MCF 10A (cell line): ENCODE measurements around the gene CCM2. TPM values are rescaled to one million over a fixed set of nuclear protein-coding genes. Genes with fewer than 3 reads are reported as not detected.

ENCODE experiments used
- BruUV-seq: library from RNA; stranded (reverse); fragments of 400-500 nt; replicated peaks from 2 replicates; lab custom pipeline; 2021; lab: Mats Ljungman, UMichigan
- CTCF ChIA-PET: fragments of 300-600 bp; sonication (Branson Sonifier 250); formaldehyde crosslinking; extraction: SDS; loops from one replicate; lab custom pipeline; 2021; ENCODE audit warnings: antibody characterized with exemption, inconsistent platforms; lab: Yijun Ruan, JAX
- POLR2A ChIA-PET: fragments of 300-600, 350-650 bp; sonication (Branson Sonifier 250); formaldehyde crosslinking; extraction: SDS; loops from one replicate; lab custom pipeline; 2020; ENCODE audit warnings: antibody characterized with exemption, inconsistent platforms; lab: Yijun Ruan, JAX
- DNase-seq: peaks from one replicate; pipeline ENCODE4 v3.0.0-alpha.2; 2018; ENCODE audit not compliant: unreplicated experiment
- H3K27ac Mint-ChIP-seq: one replicate; pipeline ENCODE4 v1.8.0; 2022; ENCODE audit warnings: mild to moderate bottlenecking, low read depth, mixed read lengths; ENCODE audit not compliant: unreplicated experiment
- H3K27me3 Mint-ChIP-seq: one replicate; pipeline ENCODE4 v1.8.0; 2022; ENCODE audit warnings: mixed read lengths; ENCODE audit not compliant: insufficient read depth, unreplicated experiment
- H3K36me3 Mint-ChIP-seq: one replicate; pipeline ENCODE4 v1.8.0; 2022; ENCODE audit warnings: mild to moderate bottlenecking, moderate library complexity, mixed read lengths; ENCODE audit not compliant: insufficient read depth, unreplicated experiment
- H3K4me1 Mint-ChIP-seq: one replicate; pipeline ENCODE4 v1.8.0; 2022; ENCODE audit warnings: mixed read lengths; ENCODE audit not compliant: insufficient read depth, unreplicated experiment
- H3K4me3 Mint-ChIP-seq: one replicate; pipeline ENCODE4 v1.8.0; 2022; ENCODE audit warnings: mild to moderate bottlenecking, moderate library complexity, mixed read lengths; ENCODE audit not compliant: unreplicated experiment
- H3K9me3 Mint-ChIP-seq: one replicate; pipeline ENCODE4 v1.8.0; 2022; ENCODE audit warnings: mixed read lengths; ENCODE audit not compliant: unreplicated experiment
- CTCF ChIP-seq: fragments of 200-600 bp; IDR thresholded peaks from one replicate; pipeline ENCODE4 v1.8.0; 2022; ENCODE audit warnings: antibody characterized with exemption, mild to moderate bottlenecking; ENCODE audit not compliant: unreplicated experiment
- intact Hi-C: fragments of 100-400 bp; cut with micrococcal nuclease; formaldehyde crosslinking; loops from 2 replicates; pipeline ENCODE4 v1.14.1; 2022
- total RNA-seq: library from RNA; stranded (reverse); gene quantifications from 2 replicates; pipeline ENCODE4 v1.2.3, GENCODE V29; 2022

CCM2 gene
- total RNA-seq, 1 experiment from 2014 or later, result 36.2 TPM

DNA sequence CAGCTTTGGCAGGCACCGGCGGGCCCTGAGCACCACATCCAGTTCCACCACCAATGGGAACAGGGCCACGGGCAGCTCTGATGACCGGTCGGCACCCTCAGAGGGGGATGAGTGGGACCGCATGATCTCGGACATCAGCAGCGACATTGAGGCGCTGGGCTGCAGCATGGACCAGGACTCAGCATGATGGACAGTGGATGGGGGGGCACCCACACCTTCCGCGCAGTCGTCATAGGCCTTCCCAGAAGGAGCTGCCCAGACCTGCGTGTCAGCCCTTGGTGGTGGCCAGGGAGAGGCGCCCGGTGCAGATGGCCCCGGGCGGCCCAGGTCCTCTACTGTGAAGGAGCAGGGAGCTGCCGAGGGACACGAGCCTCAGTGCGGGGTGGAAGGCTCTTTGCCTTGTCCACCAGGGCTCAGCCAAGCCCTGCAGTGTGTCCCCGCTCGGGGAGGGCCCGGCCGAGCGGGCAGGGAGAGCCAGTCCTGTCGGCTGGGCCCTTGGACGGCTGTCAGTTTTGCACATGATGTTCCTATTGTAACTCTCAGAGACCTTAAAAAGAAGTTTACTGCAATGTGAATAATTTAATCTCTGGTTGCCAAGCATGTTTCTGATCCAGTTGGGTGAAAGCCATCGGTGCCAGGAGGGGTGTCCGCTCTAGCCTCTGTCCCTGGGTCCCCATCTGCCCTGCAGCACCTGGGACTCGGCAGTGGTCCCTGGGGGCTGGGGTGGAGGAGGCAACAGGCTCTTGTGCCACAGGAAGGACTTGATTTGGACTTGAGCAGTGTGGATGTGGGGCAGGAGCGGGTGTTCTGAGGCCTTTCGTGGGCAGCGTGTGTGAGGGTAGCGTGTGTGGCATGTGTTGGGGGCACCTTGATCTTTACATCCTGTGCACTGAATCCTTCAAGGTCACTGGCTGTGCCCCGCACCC is 76.1 kb downstream of the CCM2 start:
- H3K36me3 Mint-ChIP-seq, result peaks cover 33% of the 10 kb centered on the region
- H3K9me3 Mint-ChIP-seq, result no peaks in the 10 kb centered on the region
- no peaks in the 10 kb centered on the region for H3K27me3 Mint-ChIP-seq
- no TSS peak for BruUV-seq
- peaks cover 21% of the 10 kb centered on the region for H3K4me1 Mint-ChIP-seq
- ChIA-PET POLR2A (interaction anchor here (0.6 kb wide), 1 partner anchor 572 kb away, joined by 3 read pairs; no protein-coding TSS in a partner anchor), CTCF (no interaction called here)
- TF ChIP-seq CTCF, result no peak
- no peak for DNase-seq
- intact Hi-C loops, result no loop called here
- no peak overlapping the region for H3K27ac Mint-ChIP-seq
- H3K4me3 Mint-ChIP-seq, result no peak overlapping the region

DNA sequence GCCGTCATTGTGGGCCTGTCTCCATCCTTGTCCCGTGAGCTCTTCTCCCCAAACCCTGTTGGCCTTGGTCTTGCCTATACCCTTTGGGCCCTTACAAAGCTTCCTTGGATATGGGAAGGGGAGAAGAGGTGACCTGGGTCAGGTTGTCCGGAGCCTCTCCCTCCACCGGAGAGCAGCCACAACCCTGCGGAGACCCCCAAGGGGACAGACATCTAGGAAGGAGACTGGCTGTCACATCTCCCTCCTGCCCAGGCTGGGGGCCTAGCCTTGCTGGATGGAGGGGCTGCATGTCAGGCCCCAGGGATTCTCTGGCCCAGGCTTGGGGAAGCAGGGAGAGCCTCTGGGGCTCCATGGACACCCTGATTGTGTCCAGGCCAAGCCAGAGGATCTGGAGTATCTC is 76.9 kb downstream of the CCM2 start:
- intact Hi-C loops, result no loop called here
- no TSS peak for BruUV-seq
- peaks cover 17% of the 10 kb centered on the region for H3K4me1 Mint-ChIP-seq
- CTCF ChIA-PET, result no interaction called here
- no peaks in the 10 kb centered on the region for H3K27me3 Mint-ChIP-seq
- H3K27ac Mint-ChIP-seq, result no peak overlapping the region
- H3K9me3 Mint-ChIP-seq, result no peaks in the 10 kb centered on the region
- H3K4me3 Mint-ChIP-seq, result no peak overlapping the region
- no peak for DNase-seq
- TF ChIP-seq CTCF, result no peak
- POLR2A ChIA-PET, result no interaction called here
- peaks cover 29% of the 10 kb centered on the region for H3K36me3 Mint-ChIP-seq

DNA sequence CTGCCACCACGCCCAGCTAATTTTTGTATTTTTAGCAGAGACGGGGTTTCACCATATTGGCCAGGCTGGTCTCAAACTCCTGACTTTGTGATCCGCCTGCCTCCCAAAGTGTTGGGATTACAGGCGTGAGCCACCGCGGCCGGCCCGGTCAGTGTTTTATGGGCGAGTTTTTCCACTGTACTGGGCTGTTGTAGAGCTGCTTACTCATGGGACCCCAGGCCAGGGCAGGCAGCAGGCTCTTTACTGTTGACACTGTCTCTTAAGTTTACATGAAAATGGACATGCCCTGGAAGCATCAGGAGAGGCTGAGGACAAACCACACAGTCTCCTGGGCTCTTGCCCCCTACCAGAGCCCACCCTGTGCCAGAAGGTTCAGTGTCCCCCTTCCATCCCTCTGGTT is 77.6 kb downstream of the CCM2 start:
- CTCF ChIA-PET, result interaction anchor here (0.9 kb wide), 1 partner anchor 15 kb away, joined by 3 read pairs; no protein-coding TSS in a partner anchor

More for the DNA sequence above, 77.6 kb downstream of the CCM2 start:
- peaks cover 15% of the 10 kb centered on the region for H3K4me1 Mint-ChIP-seq
- H3K27ac Mint-ChIP-seq, result no peak overlapping the region
- no peaks in the 10 kb centered on the region for H3K9me3 Mint-ChIP-seq
- no peak for DNase-seq
- BruUV-seq, result no TSS peak
- H3K4me3 Mint-ChIP-seq, result no peak overlapping the region
- intact Hi-C loops, result no loop called here
- POLR2A ChIA-PET, result no interaction called here
- TF ChIP-seq CTCF, result no peak
- peaks cover 26% of the 10 kb centered on the region for H3K36me3 Mint-ChIP-seq
- H3K27me3 Mint-ChIP-seq, result no peaks in the 10 kb centered on the region
